Suppressor macrophage (primary cell): Measurements from ENCODE around the gene ITPKC.
"Not testable (repeated sequence)": the region's sequence is repeated elsewhere in the genome, so short reads cannot be mapped to it uniquely, and the experiment has no call there.

Source experiments
- DNase-seq, 4 experiments: peaks; one replicate each; pipeline ENCODE4 v3.0.0-alpha.2; 2020 to 2022

The ITPKC gene

DNA sequence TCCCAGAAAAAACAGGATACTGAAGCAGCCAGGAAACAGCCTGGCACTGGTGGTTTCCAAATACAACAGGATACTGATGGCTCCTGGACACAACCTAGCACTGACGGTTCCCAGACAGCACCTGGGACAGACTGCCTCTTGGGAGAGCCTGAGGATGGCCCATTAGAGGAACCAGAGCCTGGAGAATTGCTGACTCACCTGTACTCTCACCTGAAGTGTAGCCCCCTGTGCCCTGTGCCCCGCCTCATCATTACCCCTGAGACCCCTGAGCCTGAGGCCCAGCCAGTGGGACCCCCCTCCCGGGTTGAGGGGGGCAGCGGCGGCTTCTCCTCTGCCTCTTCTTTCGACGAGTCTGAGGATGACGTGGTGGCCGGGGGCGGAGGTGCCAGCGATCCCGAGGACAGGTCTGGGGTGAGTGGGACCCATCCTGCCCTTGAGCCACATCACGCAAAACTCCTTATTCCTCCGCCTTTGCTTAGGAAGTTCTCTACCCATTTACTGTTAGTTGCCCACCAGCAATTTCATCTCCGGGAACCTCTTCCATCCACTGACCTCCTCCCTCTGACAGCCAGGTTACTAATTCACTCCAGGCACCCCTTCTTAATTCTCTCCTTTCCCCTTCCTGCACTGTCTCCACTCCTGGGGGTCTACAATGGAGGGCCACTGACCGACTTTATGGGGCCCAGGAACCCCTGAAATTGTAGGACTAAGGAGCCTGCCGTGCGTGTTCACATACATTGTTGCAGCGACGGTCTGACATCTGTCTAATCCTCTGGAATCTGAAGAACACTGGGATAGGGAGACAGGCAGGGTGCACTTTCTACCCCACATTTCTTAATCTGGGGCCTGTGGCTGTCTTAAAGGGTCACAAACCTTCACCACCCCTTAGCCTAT lies 1.2 kb downstream of the ITPKC start:
- peak in 1 of 4 experiments; percentile 15 for DNase-seq

DNA sequence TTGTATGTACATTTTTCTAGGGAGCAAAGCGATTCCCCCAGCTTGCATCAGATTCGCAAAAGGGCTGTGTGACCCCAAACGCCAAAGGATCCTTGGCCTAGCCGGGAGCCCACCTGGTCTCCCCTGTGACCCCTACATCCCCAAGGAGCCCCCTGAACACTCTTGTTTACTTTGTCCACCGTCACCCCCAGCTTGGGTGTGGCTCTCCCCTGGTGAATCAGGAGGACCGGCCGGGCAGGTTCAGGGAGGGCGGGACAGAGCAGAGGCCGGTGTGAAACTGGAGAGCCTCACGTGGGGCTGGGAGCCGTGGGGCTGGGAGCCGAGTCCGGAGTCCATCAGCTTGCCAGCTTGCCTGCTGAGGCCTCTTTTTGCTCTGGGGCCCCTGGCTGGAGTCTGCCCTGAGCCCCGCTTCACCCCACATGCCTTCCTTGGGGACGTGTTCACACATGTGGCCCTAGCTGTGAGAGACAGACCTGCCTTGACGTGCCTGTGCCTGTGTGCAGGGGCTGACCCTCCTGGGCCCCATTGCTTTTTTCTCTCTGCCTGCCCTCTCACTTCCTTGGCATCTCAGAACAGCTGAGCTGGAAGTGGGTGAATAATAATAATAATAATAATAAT lies 2.0 kb downstream of the ITPKC start:
- peak in 2 of 4 experiments; percentile 14 to 39 for DNase-seq

DNA sequence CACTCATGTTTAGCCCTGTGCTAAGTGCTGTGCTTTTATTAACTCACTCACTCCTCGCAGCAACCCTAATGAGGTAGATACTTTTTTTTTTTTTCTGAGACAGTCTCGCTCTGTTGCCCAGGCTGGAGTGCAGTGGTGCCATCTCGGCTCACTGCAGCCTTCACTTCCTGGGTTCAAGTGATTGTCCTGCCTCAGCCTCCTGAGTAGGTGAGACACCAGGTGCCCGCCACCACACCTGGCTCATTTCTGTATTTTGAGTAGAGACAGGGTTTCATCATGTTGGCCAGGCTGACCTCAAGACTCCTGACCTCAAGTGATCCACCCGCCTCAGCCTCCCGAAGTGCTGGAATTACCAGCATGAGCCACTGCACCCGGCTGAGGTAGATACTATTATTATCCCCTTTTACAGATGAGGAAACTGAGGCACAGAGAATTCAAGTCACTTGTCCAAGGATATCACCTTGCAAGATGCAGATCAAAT lies 2.5 kb downstream of the ITPKC start:
- no peak for DNase-seq

DNA sequence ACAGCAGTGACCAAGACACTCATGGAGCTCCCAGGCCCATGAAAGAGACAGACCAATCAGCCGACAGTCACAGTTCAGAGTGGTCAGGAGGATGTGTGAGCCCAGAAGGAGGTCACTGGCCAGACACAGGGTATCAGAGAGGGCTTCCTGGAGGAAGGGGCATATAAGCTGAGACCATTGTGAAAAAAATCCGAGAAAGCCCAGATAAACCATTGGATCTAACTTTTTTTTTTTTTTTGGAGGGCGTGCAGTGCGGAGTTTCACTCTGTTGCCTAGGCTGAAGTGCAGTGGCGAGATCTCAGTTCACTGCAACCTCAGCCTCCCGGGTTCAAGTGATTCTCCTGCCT lies 4.2 kb downstream of the ITPKC start:
- DNase-seq = peak in 1 of 4 experiments; percentile 17

DNA sequence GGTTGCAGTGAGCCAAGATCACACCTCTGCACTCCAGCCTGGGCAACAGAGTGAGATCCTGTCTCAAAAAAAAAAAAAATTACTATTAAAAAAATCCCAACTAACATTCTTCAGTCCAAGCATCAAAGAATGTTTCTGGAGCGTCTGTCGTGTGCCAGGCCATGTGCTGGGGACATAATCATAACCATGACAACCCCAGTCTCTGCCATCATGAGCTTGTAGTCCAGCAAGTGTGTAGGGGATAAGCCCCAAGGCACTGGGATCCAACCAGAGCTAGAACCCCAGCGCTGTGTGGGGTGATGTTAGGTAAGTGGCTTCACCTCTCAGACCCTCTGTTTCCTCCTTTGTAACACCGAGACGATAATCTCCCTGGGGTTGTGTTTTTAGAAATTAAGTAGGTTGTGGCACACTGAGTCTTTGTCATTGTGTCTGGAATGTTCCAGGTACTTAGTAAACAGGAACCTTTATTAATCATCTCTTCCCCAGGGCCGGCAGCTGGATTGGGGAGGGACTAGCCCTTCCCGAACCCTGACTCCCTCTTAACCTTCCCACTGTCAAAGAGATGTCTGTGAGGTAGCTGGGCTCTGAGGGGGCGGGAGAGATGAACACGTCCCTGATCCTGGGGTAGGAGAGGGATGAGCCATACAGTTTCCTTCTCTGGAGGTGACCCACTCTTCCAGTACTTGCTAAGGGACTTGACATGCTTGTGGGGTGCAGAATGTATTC lies 5.2 kb downstream of the ITPKC start:
- no peak for DNase-seq

DNA sequence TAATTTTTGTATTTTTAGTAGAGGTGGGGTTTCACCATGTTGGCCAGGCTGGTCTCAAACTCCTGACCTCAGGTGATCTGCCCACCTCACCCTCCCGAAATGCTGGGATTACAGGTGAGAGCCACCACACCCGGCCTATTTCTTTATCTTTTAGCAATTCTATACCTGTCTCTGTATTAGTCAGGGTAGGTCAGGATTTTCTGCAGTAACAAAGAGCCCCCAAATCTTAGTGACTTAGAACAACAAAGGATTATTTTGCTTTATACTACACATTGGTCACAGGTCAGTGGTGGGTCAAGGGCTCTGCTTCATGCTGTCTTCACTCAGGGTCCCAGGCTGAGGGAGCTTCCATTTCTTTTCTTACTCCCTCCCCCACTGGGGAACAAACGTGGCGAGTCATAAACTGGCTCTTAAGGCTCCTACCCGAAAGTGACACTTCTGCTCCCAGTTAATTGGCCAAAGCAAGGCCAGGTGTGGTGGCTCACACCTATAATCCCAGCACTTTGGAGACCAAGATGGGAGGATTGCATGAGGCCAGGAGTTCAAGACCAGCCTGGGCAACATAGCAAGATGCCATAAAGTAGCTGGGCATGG lies 6.8 kb downstream of the ITPKC start:
- DNase-seq = no peak

DNA sequence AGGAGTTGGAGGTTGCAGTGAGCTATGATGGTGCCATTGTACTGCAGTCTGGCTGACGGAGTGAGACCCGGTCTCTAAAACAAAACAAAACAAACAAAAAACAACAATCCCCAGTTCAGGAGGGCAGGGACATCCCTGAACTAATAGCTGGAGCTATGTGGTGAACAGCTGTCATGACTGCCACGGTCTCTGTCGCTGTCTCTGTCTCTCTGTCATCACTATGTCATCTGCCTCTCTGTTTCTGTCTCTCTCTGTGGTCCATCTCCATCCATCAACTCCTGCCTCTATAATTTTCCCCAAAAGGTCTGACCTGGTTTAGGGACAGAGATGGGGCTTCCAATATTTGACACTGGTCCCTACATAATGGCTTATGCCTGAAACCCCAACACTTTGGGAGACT lies 7.4 kb downstream of the ITPKC start:
- DNase-seq = no peak

DNA sequence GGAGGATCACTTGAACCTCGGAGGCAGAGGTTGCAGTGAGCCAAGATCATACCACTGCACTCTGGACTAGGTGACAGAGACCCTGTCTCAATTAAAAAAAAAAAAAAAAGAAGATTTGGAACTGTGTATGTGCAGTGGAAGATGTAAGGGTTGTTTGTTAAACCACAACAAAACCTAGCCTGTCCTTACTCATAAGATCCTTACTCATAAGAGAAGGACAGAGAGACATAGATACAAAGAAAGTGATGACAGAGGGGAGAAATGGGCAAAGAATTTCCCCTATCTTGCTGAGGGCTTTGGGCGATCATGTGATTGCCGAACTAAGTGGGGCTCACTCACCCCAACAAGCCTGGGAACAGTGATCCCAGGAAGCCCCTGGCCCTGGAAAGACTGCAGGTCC lies 7.9 kb downstream of the ITPKC start:
- DNase-seq = no peak

DNA sequence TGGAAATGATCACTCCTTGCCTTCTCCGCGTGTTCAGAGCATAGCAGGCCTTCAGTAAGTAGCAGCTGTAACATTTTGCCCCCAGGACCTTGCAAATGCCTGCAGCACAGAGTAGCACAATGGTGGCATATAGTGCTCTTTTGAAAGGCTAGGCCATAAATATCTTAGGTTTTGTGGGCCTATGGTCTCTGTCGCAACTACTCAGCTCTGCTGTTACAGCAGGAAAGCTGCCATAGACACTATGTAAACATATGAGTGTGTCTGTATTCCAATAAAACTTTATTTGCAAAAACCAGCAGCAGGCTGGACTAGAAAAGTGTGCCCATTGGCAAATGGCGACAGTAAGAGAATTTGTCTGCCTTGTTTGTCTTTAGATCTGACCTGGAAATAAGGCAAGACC lies 9.4 kb downstream of the ITPKC start:
- DNase-seq = no peak

DNA sequence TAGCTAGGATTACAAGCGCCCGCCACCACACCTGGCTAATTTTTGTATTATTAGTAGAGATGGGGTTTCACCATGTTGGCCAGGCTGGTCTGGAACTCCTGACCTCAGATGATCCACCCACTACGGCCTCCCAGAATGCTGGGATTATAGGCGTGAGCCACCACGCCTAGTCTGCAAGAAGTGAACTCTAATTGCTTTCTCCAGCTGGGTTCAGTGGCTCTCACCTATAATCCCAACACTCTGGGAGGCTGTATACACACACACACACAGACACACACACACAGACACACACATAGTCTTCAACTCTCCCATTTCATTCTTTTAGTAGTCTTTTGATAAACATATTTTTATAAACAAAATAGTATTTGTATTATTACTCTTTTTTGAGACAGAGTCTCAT lies 13.2 kb downstream of the ITPKC start:
- DNase-seq = not testable (repeated sequence)

DNA sequence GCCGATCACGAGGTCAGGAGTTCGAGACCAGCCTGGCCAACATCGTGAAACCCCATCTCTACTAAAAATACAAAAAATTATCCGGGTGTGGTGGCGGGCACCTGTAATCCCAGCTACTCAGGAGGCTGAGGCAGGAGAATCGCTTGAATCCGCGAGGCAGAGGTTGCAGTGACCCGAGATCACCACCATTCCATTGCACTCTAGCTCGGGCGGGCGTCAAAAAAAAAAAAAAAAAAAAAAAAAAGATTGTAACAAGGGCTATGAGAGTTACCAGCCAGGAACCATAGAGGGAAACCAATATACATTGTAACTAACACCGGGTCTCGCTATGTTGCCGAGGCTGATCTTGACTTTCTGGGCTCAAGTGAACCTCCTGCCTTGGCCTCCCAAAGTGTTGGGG lies 15.4 kb downstream of the ITPKC start:
- DNase-seq = not testable (repeated sequence)

DNA sequence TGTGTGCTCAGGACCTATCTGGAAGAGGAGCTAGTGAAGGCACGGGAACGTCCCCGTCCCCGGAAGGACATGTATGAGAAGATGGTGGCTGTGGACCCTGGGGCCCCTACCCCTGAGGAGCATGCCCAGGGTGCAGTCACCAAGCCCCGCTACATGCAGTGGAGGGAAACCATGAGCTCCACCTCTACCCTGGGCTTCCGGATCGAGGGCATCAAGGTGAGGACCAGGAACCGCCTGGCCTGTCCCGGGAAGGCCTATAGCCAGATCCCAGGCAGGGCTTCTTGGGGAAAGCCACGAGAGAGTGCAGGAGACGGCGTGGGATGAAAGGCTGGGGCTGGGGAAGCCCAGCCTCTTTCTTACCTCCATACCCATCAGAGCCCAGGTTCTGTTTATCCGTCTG lies 16.2 kb downstream of the ITPKC start:
- DNase-seq = no peak

DNA sequence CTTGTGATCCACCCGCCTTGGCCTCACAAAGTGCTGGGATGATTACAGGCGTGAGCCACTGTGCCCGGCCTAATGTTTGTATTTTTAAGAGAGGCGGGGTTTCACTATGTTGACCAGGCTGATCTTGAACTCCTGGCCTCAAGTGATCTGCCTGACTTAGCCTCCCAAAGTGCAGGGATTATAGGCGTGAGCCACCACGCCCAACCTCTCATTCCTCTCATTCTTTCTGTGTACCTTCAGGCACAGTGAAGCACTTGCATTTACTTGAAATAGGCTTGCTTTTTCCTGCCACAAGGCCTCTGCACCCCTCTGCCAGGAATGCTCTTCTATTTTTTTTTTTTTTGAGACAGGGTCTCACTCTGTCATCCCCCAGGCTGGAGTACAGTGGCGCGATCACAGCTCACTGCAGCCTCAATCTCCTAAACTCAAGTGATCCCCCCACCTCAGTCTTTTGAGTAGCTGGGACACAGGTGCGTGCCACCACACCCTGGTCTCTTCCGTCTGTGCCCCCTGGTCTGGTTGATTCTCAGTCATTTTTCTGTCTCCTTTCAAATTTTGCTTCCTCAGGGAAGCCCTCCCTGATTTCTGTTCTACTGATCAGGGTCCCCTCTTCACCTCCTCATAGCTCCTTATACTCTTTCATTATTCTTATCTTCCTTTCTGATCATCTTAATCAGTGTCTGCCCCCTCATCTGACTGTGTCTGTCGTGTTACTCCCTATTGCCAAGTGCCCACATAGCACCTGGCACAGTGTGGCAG lies 18.3 kb downstream of the ITPKC start:
- DNase-seq = no peak

DNA sequence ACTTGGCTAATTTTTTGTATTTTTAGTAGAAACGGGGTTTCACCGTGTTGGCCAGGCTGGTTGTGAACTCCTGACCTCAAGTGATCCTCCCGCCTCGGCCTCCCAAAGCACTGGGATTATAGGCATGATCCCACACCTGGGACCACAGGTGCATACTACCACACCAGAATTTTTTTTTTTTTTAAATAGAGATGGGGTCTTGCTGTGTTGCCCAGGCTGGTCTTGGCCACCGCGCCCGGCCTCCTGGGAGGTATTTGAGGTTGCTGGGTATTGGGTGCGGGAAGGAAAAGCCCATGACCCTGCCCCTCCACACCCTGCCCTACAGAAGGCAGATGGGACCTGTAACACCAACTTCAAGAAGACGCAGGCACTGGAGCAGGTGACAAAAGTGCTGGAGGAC lies 19.7 kb downstream of the ITPKC start:
- no peak for DNase-seq

DNA sequence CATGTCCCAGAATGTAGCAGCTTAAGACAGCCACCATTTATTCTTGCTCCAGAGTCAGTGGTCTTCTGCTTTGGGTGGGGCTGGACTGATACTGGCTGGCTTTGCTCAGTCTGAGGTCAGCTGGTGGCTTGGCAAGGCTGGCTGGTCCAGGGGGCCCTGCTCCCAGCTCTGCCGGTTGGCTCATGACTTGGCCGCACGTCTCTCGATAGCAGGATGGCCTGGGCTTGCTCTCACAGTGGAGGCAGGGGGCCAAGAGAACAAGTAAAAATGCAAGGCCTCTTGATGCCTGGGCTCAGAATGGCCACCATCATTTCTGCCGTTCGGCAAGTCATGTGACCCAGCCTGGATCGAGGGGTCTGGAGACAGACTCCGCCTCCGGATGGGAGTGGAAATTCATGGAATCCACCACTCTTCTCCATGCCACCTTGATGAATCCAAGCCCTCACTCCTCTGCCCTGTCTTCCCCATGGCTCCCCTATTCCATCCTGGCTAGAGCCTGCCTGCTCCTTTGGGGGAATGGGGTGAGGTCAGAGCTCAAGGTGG lies 20.3 kb downstream of the ITPKC start:
- DNase-seq = no peak

DNA sequence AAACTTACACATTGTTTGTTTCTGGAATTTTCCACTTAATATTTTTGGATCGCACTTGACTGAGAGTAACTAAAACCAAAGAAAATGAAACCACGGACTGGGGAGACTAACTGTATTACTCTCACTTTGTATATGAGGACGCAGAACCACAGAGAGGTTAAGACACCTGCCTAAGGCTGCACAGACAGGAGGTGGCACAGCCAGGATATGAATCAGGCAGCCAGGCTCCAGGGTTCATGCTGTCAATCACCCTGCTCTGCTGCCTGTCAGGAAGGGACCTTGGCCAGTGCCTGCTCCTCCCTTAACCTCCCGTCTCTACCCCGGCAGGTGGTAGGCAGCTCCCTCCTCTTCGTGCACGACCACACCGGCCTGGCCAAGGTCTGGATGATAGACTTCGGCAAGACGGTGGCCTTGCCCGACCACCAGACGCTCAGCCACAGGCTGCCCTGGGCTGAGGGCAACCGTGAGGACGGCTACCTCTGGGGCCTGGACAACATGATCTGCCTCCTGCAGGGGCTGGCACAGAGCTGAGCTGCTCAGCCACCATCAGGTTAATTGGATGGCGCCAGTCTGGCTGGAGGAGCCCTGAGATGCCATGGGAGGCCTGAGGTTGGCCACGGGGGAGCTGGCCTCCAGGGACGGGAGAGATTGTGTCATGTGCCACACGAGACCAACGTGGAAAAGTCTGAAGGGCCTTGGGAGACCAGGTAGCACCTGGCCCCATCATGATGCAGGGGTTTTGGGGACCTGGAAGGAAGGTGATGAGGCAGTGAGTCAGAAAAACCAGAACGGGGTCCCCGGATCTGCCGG lies 22.3 kb downstream of the ITPKC start:
- DNase-seq = no peak

DNA sequence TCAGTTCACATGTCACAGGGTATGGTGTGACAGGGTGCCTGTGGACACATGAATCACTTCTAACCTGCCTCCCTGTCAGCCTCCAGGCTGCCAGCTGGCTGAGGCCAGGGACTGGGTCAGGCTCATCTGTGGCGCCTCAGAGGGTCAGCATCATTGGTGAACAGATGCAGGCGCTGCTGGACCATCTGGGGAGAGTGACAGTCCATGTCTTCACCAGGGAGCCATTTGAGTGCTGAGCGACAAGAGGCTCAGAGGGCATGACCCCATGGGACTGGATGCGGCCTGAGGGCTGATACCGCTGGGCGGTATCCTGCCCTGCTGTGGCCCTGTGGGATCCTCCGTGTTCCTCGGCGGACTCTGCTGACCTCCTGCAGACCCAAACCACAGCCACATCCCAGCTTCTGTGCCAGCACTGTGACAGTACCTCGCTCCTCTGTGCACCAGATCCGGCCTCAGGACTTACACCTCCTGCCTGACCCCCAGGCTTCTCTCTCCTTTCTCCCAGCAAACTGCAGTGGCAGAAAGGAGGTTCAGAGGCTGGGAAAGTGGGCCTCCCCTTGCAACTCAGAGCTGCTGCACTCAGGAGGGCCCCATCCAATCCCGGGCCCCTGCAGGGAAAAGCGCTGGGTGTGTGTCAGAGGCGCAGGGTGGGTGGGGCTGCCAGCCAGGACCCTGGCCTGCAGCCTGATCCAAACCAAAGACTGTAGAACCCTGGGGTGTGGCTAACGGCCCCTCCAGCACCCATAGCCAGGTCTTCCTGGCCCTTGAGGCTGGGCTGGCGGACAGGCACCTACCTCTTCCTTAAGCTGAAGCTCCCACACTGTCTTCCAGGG lies 23.2 kb downstream of the ITPKC start:
- DNase-seq = no peak

DNA sequence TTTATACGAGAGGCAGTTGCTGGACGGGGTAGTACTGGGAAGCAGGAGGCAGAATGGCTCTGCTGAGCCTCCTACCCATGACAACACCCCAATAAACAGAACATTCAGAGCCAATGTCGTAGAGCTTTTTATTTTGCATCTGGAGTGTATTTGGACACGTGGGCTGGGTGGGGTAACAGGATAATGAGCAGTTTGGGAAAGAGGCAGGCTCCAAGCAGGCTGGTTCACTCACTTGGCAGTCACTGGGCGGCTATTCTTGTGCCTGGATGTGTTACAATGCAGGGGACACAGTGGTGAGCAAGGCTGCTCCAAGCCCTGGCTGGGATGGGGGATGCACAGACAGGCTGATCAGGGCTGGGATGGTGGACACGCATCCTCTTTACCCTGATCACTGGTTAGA lies 23.8 kb downstream of the ITPKC start:
- no peak for DNase-seq

DNA sequence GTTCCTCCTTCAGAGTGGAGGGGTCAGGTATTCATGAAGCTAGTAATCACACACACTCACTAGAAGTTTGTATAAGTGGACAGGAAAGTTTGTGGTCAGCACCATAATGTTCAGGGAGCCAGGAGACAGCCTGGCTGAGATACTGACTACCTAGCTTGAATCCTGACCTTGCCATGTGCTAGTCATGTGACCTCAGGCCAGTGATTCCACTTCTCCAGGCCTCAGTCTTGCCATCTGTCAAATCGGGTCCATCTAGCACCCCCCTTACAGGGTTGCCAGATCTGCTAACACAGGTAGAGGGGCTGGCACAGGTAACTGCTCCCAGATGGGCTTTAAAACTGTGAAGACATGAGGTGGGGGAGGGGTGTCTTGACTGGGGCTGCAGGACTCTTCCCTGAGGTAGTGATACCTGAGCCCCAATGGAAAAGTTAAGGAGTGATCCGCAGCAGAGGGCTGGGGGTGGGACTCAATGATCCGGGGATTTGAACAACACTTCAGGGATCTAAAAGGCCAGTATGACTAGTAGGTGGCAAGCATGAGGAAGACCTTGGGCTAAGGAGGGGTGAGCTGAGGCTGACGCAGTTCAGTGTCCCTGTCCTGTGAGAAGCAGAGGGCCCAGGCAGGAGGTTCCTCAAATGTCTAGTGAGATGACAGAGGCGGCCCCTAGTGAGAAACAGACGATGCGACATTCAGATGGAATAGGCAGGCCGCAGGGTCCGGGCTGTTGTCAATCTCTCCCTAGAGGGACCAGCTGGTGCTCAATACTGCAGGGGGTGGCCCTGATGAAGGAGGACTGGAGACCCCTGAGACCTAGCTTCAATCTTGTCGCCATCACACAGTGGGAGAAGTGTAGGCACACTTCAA lies 24.8 kb downstream of the ITPKC start:
- DNase-seq = peak; percentile 46 to 69 (median 60)
